DOHH2 (cell line): ENCODE results near the gene TNRC6A.

Experiments
- H3F3A ChIP-seq: fragments of 200-600 bp; sonication (generic), shearing (Covaris generic); 2 replicates; pipeline ENCODE4 v1.6.0; 2016; ENCODE audit warnings: antibody characterized with exemption, mild to moderate bottlenecking; ENCODE audit not compliant: control insufficient read depth, insufficient read depth
- H3K27ac ChIP-seq: fragments of 200-600 bp; sonication (generic); 2 replicates; pipeline ENCODE4 v1.5.1; 2014; ENCODE audit warnings: low read depth, mild to moderate bottlenecking, low read length, moderate library complexity
- H3K27me3 ChIP-seq: fragments of 200-600 bp; sonication (generic); 2 replicates; pipeline ENCODE4 v1.6.1; 2014; ENCODE audit warnings: mild to moderate bottlenecking, low read length, mixed read lengths; ENCODE audit not compliant: control insufficient read depth
- H3K36me3 ChIP-seq: fragments of 200-600 bp; sonication (generic); 2 replicates; pipeline ENCODE4 v1.6.1; 2014; ENCODE audit warnings: mild to moderate bottlenecking, low read length, moderate library complexity, mixed read lengths; ENCODE audit not compliant: control insufficient read depth
- H3K4me1 ChIP-seq: fragments of 200-600 bp; sonication (generic); 2 replicates; pipeline ENCODE4 v1.6.1; 2014; ENCODE audit warnings: mild to moderate bottlenecking, low read length, mixed read lengths; ENCODE audit not compliant: control insufficient read depth
- H3K4me2 ChIP-seq: fragments of 200-600 bp; sonication (generic); 2 replicates; pipeline ENCODE4 v1.6.0; 2014; ENCODE audit warnings: mild to moderate bottlenecking, low read length, moderate library complexity
- H3K4me3 ChIP-seq: fragments of 200-600 bp; sonication (generic); 2 replicates; pipeline ENCODE4 v1.5.1; 2014; ENCODE audit warnings: mild to moderate bottlenecking, low read length, mixed read lengths
- H3K79me2 ChIP-seq: fragments of 200-600 bp; sonication (generic); 2 replicates; pipeline ENCODE4 v1.6.1; 2014; ENCODE audit warnings: mild to moderate bottlenecking, low read length, mixed read lengths; ENCODE audit not compliant: control insufficient read depth
- H3K9me2 ChIP-seq: fragments of 200-600 bp; sonication (generic); replicated peaks from 2 replicates; pipeline ENCODE4 v1.6.1; 2014; ENCODE audit warnings: mild to moderate bottlenecking, low read length, mixed read lengths; ENCODE audit not compliant: control insufficient read depth
- H3K9me3 ChIP-seq: fragments of 200-600 bp; sonication (generic); 2 replicates; pipeline ENCODE4 v1.6.1; 2014; ENCODE audit warnings: antibody characterized with exemption, low read length, mixed read lengths; ENCODE audit not compliant: control insufficient read depth, insufficient read depth
- H4K20me1 ChIP-seq: fragments of 200-600 bp; sonication (generic); 2 replicates; pipeline ENCODE4 v1.6.0; 2014; ENCODE audit warnings: low read depth, mild to moderate bottlenecking, antibody characterized with exemption, low read length, moderate library complexity; ENCODE audit not compliant: control insufficient read depth, insufficient read depth
- CTCF ChIP-seq: fragments of 200-600 bp; sonication (generic); IDR thresholded peaks from one replicate; pipeline ENCODE4 v1.5.1; 2014; ENCODE audit warnings: antibody characterized with exemption, mild to moderate bottlenecking, low read depth, low read length; ENCODE audit not compliant: poor library complexity, severe bottlenecking
- EZH2phosphoT487 ChIP-seq: fragments of 200-600 bp; sonication (generic); IDR thresholded peaks from 2 replicates; pipeline ENCODE4 v1.6.1; 2017; ENCODE audit warnings: borderline replicate concordance, mild to moderate bottlenecking, antibody characterized with exemption, low read length, moderate library complexity, mixed read lengths

The TNRC6A gene

GRCh38 chr16:24771779-24772157, 42.3 kb downstream of the TNRC6A start:
- no peaks in the 10 kb centered on the region for H3K9me3 ChIP-seq
- no peak for TF ChIP-seq EZH2phosphoT487
- no peak for TF ChIP-seq CTCF
- H4K20me1 ChIP-seq: peaks cover 7% of the 10 kb centered on the region; the same call in 1 of the 2 replicates
- peaks cover 51% of the 10 kb centered on the region for H3K36me3 ChIP-seq
- H3F3A ChIP-seq: no peaks in the 10 kb centered on the region
- no peaks in the 10 kb centered on the region for H3K27me3 ChIP-seq
- H3K9me2 ChIP-seq: no peaks in the 10 kb centered on the region
- H3K4me3 ChIP-seq: no peak overlapping the region
- peaks cover 56% of the 10 kb centered on the region for H3K79me2 ChIP-seq
- no peaks in the 10 kb centered on the region for H3K4me1 ChIP-seq
- H3K27ac ChIP-seq: no peak overlapping the region
- no peak overlapping the region for H3K4me2 ChIP-seq

- no peak overlapping the region for H3K27ac ChIP-seq
- TF ChIP-seq CTCF: no peak
- no peak for TF ChIP-seq EZH2phosphoT487
- no peak overlapping the region for H3K4me3 ChIP-seq
- H3F3A ChIP-seq: no peaks in the 10 kb centered on the region
- H3K9me2 ChIP-seq: no peaks in the 10 kb centered on the region
- no peaks in the 10 kb centered on the region for H3K9me3 ChIP-seq
- H4K20me1 ChIP-seq: peaks cover 7% of the 10 kb centered on the region; the same call in 1 of the 2 replicates
- peaks cover 56% of the 10 kb centered on the region for H3K79me2 ChIP-seq
- no peak overlapping the region for H3K4me2 ChIP-seq
- H3K36me3 ChIP-seq: peaks cover 69% of the 10 kb centered on the region
- no peaks in the 10 kb centered on the region for H3K4me1 ChIP-seq
- H3K27me3 ChIP-seq: no peaks in the 10 kb centered on the region
Observed at GRCh38 chr16:24773771-24774427, 44.4 kb downstream of the TNRC6A start.

GRCh38 chr16:24774510-24774909, 45.1 kb downstream of the TNRC6A start:
- Histone ChIP-seq H3K4me3 (no peak overlapping the region), H4K20me1 (peaks cover 6% of the 10 kb centered on the region; the same call in 1 of the 2 replicates), H3K4me2 (no peak overlapping the region), H3K9me2 (no peaks in the 10 kb centered on the region), H3K27me3 (no peaks in the 10 kb centered on the region), H3K36me3 (peaks cover 74% of the 10 kb centered on the region), H3F3A (no peaks in the 10 kb centered on the region), H3K27ac (no peak overlapping the region), H3K79me2 (peaks cover 56% of the 10 kb centered on the region), H3K4me1 (no peaks in the 10 kb centered on the region), H3K9me3 (no peaks in the 10 kb centered on the region)
- no peak for TF ChIP-seq CTCF
- no peak for TF ChIP-seq EZH2phosphoT487
